H4 (cell line): ENCODE results near the gene SCN4B. TPM values are rescaled to one million over a fixed set of nuclear protein-coding genes. Genes with fewer than 3 reads are reported as not detected.
A peak's percentile ranks its signal among the peaks of the same experiment; 100 is the strongest.
"Not testable (repeated sequence)": the region's sequence is repeated elsewhere in the genome, so short reads cannot be mapped to it uniquely, and the experiment has no call there.

Experiments
- DNase-seq: peaks from one replicate; pipeline ENCODE4 v3.0.0-alpha.2; 2015; ENCODE audit warnings: low spot score
- total RNA-seq: library from RNA; depleted of rRNA; stranded (reverse); fragments of >200 nt; shearing (Covaris generic); gene quantifications from 2 replicates; pipeline ENCODE4 v1.2.3, GENCODE V29; 2014; rRNA removed

SCN4B gene
- 2.5 and 3.9 TPM in 2 replicates for total RNA-seq

- peak; percentile 51 for DNase-seq
Measured at GRCh38 chr11:118152552-118153471, at the start of gene SCN4B. TSS of gene SCN4B (minus strand) at chr11:118152823. CDS start at chr11:118152673, 150 bp downstream.

GRCh38 chr11:118201966-118202365 lies 49.3 kb upstream of the SCN4B start:
- DNase-seq: no peak

- no peak for DNase-seq
Measured at GRCh38 chr11:118200901-118201680, 48.5 kb upstream of the SCN4B start.

GRCh38 chr11:118200497-118200896 lies 47.9 kb upstream of the SCN4B start:
- no peak for DNase-seq

- no peak for DNase-seq
Measured at GRCh38 chr11:118199135-118199534, 46.5 kb upstream of the SCN4B start.

- DNase-seq: peak; percentile 58
Measured at GRCh38 chr11:118198370-118198769, 45.7 kb upstream of the SCN4B start.

GRCh38 chr11:118194835-118195627 lies 42.4 kb upstream of the SCN4B start:
- peak; percentile 72 for DNase-seq

GRCh38 chr11:118193910-118194566 lies 41.4 kb upstream of the SCN4B start:
- no peak for DNase-seq

- DNase-seq: not testable (repeated sequence)
Measured at GRCh38 chr11:118192817-118193216, 40.2 kb upstream of the SCN4B start.

GRCh38 chr11:118190942-118191506 lies 38.4 kb upstream of the SCN4B start:
- DNase-seq: not testable (repeated sequence)

- DNase-seq: no peak
Measured at GRCh38 chr11:118186346-118187107, 33.9 kb upstream of the SCN4B start.

GRCh38 chr11:118184784-118185579 lies 32.4 kb upstream of the SCN4B start:
- DNase-seq: no peak

GRCh38 chr11:118183691-118184090 lies 31.1 kb upstream of the SCN4B start:
- DNase-seq: not testable (repeated sequence)

- DNase-seq: no peak
Measured at GRCh38 chr11:118180300-118180703, 27.7 kb upstream of the SCN4B start.

GRCh38 chr11:118176778-118177134 lies 24.1 kb upstream of the SCN4B start:
- DNase-seq: no peak

GRCh38 chr11:118175993-118176777 lies 23.6 kb upstream of the SCN4B start, which contains the start of gene SCN2B:
TSS of gene SCN2B (minus strand) at chr11:118176639. CDS start at chr11:118176431, 208 bp downstream.
- DNase-seq: no peak

- DNase-seq: peak; percentile 43
Measured at GRCh38 chr11:118175031-118175992, 22.7 kb upstream of the SCN4B start.
